ENCODE measurements around the gene CCDC87.

CCDC87 gene

DNA sequence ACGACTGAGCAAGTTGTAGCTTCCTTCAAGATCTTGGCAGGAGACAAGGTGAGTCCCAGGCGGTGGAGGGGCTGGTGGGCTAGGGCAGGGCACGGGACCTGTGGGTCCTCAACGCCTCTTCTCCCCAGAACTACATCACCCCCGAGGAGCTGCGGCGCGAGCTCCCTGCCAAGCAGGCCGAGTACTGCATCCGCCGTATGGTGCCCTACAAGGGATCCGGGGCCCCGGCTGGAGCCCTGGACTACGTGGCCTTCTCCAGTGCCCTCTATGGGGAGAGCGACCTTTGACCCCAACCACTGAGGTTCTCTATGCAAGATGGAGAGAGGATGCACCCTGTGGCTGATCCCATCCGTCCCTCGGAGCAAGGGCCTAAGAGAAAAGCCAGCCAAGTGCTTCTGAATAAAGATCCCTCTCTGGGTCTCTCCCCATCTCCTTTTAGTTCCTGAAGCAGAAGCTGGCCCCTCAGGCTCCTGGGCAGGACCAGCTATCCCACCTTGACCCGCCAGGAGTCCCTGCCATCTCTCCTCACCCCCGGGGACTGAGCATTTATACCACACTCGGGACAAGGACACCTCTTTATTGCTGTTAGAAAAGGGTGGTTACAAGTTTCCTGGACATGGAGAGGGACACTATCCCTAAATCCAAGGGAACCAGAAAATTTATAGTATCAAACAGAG, 29.8 kb downstream of the CCDC87 start:
- H3K9ac ChIP-seq, result no peak overlapping the region
- H3K27ac ChIP-seq, result no peak overlapping the region
- no peak overlapping the region for H3K4me3 ChIP-seq (IDR thresholded peaks at IDR 0.05; ENCODE audit: insufficient read depth, low read depth, low read length)
- H4K20me1 ChIP-seq (ENCODE audit: insufficient read depth), result no peaks in the 10 kb centered on the region
- no peaks in the 10 kb centered on the region for H3K36me3 ChIP-seq (ENCODE audit: insufficient read depth)
- no peaks in the 10 kb centered on the region; the same call in 1 of the 2 replicates for H3K27me3 ChIP-seq (ENCODE audit: insufficient read depth, low read depth)
- no peak overlapping the region for H3K4me2 ChIP-seq
- H2AFZ ChIP-seq (ENCODE audit: low read depth), result no peak overlapping the region
- H3K4me1 ChIP-seq (ENCODE audit: low read depth, poor library complexity, severe bottlenecking), result no peaks in the 10 kb centered on the region
- TF ChIP-seq CTCF (conservative IDR thresholded peaks at IDR 0.05; ENCODE audit: low read depth, low read length), result no peak
- no peaks in the 10 kb centered on the region for H3K79me2 ChIP-seq (ENCODE audit: insufficient read depth, low read depth)

DNA sequence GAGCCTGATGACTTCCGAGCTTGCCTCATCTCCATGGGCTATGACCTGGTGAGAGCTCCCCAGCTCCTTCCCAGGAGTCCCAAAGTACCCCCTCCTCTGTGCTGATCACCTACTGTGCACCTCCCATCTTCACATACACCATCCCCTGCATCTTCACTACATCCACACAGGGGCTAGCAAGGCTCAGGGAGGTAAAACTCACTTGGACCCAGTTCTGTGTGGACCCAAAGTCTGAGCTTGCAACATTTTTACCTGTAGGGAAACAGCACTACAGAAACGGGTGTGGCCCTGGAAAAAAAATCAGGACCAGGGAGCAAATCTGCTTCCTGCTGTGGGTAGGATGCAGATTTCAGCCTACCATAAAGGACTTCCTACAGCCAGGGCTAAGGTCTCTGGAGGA, 30.6 kb downstream of the CCDC87 start:
- H3K9ac ChIP-seq, result no peak overlapping the region
- no peak overlapping the region for H3K27ac ChIP-seq
- TF ChIP-seq CTCF (conservative IDR thresholded peaks at IDR 0.05; ENCODE audit: low read depth, low read length), result no peak
- no peaks in the 10 kb centered on the region for H3K36me3 ChIP-seq (ENCODE audit: insufficient read depth)
- H3K4me1 ChIP-seq (ENCODE audit: low read depth, poor library complexity, severe bottlenecking), result no peaks in the 10 kb centered on the region
- H4K20me1 ChIP-seq (ENCODE audit: insufficient read depth), result no peaks in the 10 kb centered on the region
- H3K79me2 ChIP-seq (ENCODE audit: insufficient read depth, low read depth), result no peaks in the 10 kb centered on the region
- H3K4me3 ChIP-seq (IDR thresholded peaks at IDR 0.05; ENCODE audit: insufficient read depth, low read depth, low read length), result no peak overlapping the region
- no peak overlapping the region for H2AFZ ChIP-seq (ENCODE audit: low read depth)
- no peak overlapping the region for H3K4me2 ChIP-seq
- H3K27me3 ChIP-seq (ENCODE audit: insufficient read depth, low read depth), result peaks cover 1% of the 10 kb centered on the region; the same call in 1 of the 2 replicates

DNA sequence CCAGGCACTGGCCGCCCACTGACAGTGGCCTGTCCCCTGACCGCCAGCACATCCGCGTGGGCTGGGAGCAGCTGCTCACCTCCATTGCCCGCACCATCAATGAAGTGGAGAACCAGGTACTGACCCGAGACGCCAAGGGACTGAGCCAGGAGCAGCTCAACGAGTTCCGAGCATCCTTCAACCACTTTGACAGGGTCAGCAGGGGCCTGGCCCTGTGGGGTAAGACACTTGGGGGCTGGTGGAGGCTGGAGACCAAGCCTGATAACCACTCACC, 31.0 kb downstream of the CCDC87 start:
- no peak overlapping the region for H3K4me3 ChIP-seq (IDR thresholded peaks at IDR 0.05; ENCODE audit: insufficient read depth, low read depth, low read length)
- H3K27ac ChIP-seq, result no peak overlapping the region
- H4K20me1 ChIP-seq (ENCODE audit: insufficient read depth), result no peaks in the 10 kb centered on the region
- TF ChIP-seq CTCF (conservative IDR thresholded peaks at IDR 0.05; ENCODE audit: low read depth, low read length), result no peak
- no peaks in the 10 kb centered on the region for H3K79me2 ChIP-seq (ENCODE audit: insufficient read depth, low read depth)
- H2AFZ ChIP-seq (ENCODE audit: low read depth), result no peak overlapping the region
- no peak overlapping the region for H3K4me2 ChIP-seq
- H3K27me3 ChIP-seq (ENCODE audit: insufficient read depth, low read depth), result peaks cover 5% of the 10 kb centered on the region; the same call in 1 of the 2 replicates
- no peaks in the 10 kb centered on the region for H3K4me1 ChIP-seq (ENCODE audit: low read depth, poor library complexity, severe bottlenecking)
- H3K9ac ChIP-seq, result no peak overlapping the region
- H3K36me3 ChIP-seq (ENCODE audit: insufficient read depth), result no peaks in the 10 kb centered on the region

- H3K36me3 ChIP-seq (ENCODE audit: insufficient read depth), result no peaks in the 10 kb centered on the region
- no peak overlapping the region for H3K27ac ChIP-seq
- no peak overlapping the region for H3K4me2 ChIP-seq
- no peaks in the 10 kb centered on the region for H3K79me2 ChIP-seq (ENCODE audit: insufficient read depth, low read depth)
- no peak overlapping the region for H3K4me3 ChIP-seq (IDR thresholded peaks at IDR 0.05; ENCODE audit: insufficient read depth, low read depth, low read length)
- H4K20me1 ChIP-seq (ENCODE audit: insufficient read depth), result no peaks in the 10 kb centered on the region
- TF ChIP-seq CTCF (conservative IDR thresholded peaks at IDR 0.05; ENCODE audit: low read depth, low read length), result no peak
- peaks cover 5% of the 10 kb centered on the region; the same call in 1 of the 2 replicates for H3K27me3 ChIP-seq (ENCODE audit: insufficient read depth, low read depth)
- H3K9ac ChIP-seq, result no peak overlapping the region
- no peak overlapping the region for H2AFZ ChIP-seq (ENCODE audit: low read depth)
- no peaks in the 10 kb centered on the region for H3K4me1 ChIP-seq (ENCODE audit: low read depth, poor library complexity, severe bottlenecking)
Measured at GRCh38 chr11:66561178-66561974, 31.5 kb downstream of the CCDC87 start.
